ENCODE results near the gene STON2.
"Not testable (repeated sequence)": the region's sequence is repeated elsewhere in the genome, so short reads cannot be mapped to it uniquely, and the experiment has no call there.

GRCh38 chr14:81236849-81237248 is 163.3 kb downstream of the STON2 start:
- TF ChIP-seq, protein P1, sequence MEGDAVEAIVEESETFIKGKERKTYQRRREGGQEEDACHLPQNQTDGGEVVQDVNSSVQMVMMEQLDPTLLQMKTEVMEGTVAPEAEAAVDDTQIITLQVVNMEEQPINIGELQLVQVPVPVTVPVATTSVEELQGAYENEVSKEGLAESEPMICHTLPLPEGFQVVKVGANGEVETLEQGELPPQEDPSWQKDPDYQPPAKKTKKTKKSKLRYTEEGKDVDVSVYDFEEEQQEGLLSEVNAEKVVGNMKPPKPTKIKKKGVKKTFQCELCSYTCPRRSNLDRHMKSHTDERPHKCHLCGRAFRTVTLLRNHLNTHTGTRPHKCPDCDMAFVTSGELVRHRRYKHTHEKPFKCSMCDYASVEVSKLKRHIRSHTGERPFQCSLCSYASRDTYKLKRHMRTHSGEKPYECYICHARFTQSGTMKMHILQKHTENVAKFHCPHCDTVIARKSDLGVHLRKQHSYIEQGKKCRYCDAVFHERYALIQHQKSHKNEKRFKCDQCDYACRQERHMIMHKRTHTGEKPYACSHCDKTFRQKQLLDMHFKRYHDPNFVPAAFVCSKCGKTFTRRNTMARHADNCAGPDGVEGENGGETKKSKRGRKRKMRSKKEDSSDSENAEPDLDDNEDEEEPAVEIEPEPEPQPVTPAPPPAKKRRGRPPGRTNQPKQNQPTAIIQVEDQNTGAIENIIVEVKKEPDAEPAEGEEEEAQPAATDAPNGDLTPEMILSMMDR (IDR thresholded peaks at IDR 0.05), result not testable (repeated sequence)
- TF ChIP-seq, protein P2, sequence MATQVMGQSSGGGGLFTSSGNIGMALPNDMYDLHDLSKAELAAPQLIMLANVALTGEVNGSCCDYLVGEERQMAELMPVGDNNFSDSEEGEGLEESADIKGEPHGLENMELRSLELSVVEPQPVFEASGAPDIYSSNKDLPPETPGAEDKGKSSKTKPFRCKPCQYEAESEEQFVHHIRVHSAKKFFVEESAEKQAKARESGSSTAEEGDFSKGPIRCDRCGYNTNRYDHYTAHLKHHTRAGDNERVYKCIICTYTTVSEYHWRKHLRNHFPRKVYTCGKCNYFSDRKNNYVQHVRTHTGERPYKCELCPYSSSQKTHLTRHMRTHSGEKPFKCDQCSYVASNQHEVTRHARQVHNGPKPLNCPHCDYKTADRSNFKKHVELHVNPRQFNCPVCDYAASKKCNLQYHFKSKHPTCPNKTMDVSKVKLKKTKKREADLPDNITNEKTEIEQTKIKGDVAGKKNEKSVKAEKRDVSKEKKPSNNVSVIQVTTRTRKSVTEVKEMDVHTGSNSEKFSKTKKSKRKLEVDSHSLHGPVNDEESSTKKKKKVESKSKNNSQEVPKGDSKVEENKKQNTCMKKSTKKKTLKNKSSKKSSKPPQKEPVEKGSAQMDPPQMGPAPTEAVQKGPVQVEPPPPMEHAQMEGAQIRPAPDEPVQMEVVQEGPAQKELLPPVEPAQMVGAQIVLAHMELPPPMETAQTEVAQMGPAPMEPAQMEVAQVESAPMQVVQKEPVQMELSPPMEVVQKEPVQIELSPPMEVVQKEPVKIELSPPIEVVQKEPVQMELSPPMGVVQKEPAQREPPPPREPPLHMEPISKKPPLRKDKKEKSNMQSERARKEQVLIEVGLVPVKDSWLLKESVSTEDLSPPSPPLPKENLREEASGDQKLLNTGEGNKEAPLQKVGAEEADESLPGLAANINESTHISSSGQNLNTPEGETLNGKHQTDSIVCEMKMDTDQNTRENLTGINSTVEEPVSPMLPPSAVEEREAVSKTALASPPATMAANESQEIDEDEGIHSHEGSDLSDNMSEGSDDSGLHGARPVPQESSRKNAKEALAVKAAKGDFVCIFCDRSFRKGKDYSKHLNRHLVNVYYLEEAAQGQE (IDR thresholded peaks at IDR 0.05), result not testable (repeated sequence)
- not testable (repeated sequence) for TF ChIP-seq CHD2 (IDR thresholded peaks at IDR 0.05; ENCODE audit: low read length, partially characterized antibody); JUN (IDR thresholded peaks at IDR 0.05); MAX (IDR thresholded peaks at IDR 0.05); MAZ (IDR thresholded peaks at IDR 0.05; ENCODE audit: borderline replicate concordance, low read depth, low read length); POLR2A (IDR thresholded peaks at IDR 0.05; ENCODE audit: low read length); RAD21 (conservative IDR thresholded peaks at IDR 0.05 in 1 of 2, IDR thresholded peaks at IDR 0.05 in 1 of 2)

All from A549 (cell line).